ENCODE results near the gene IQUB.

DNA sequence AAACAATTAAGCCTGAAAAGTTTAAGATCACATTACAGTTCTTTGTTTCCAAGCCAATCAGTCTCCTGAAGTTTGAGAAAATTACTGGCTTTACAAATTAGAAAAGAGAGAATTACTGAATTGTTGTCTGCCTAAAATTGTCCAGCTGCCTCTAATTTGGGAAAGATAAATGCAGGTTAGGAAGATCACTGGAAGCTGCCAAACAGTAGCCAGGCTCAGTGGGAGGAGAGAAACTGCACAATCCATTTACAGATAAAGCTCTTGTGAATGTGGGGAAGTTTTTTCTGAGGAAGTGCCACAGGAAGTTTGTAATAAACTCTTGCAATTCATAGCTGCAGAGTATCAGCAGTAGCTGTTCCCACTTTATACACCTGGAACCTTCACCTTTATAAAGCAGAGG is 100.7 kb downstream of the IQUB start:
- TF ChIP-seq, protein P1, sequence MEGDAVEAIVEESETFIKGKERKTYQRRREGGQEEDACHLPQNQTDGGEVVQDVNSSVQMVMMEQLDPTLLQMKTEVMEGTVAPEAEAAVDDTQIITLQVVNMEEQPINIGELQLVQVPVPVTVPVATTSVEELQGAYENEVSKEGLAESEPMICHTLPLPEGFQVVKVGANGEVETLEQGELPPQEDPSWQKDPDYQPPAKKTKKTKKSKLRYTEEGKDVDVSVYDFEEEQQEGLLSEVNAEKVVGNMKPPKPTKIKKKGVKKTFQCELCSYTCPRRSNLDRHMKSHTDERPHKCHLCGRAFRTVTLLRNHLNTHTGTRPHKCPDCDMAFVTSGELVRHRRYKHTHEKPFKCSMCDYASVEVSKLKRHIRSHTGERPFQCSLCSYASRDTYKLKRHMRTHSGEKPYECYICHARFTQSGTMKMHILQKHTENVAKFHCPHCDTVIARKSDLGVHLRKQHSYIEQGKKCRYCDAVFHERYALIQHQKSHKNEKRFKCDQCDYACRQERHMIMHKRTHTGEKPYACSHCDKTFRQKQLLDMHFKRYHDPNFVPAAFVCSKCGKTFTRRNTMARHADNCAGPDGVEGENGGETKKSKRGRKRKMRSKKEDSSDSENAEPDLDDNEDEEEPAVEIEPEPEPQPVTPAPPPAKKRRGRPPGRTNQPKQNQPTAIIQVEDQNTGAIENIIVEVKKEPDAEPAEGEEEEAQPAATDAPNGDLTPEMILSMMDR (IDR thresholded peaks at IDR 0.05): no peak
- no peak for TF ChIP-seq POLR2A (IDR thresholded peaks at IDR 0.05)

All from Peyer's patch (tissue), 4 donors.